Endodermal cell (in vitro differentiated cells): Measurements from ENCODE around the gene CNIH4. TPM values are rescaled to one million over a fixed set of nuclear protein-coding genes. Genes with fewer than 3 reads are reported as not detected.
"Not testable (repeated sequence)": the region's sequence is repeated elsewhere in the genome, so short reads cannot be mapped to it uniquely, and the experiment has no call there.

Experiments used
- DNase-seq: peaks from one replicate; pipeline ENCODE4 v3.0.0-alpha.2; 2017
- H3K27ac ChIP-seq: 2 replicates; pipeline ENCODE4 v1.5.1; 2013; ENCODE audit warnings: mild to moderate bottlenecking, low read depth, low read length, moderate library complexity
- H3K27me3 ChIP-seq: 2 replicates; pipeline ENCODE4 v1.6.1; 2013; ENCODE audit warnings: mild to moderate bottlenecking, low read length, moderate library complexity; ENCODE audit not compliant: insufficient read depth, control insufficient read depth, poor library complexity, severe bottlenecking
- H3K36me3 ChIP-seq: 2 replicates; pipeline ENCODE4 v1.7.0; 2013; ENCODE audit warnings: mild to moderate bottlenecking, low read length, moderate library complexity; ENCODE audit not compliant: control insufficient read depth, insufficient read depth
- H3K4me1 ChIP-seq: one replicate; pipeline ENCODE4 v1.7.0; 2013; ENCODE audit warnings: low read length; ENCODE audit not compliant: control insufficient read depth, insufficient read depth
- H3K4me3 ChIP-seq: 2 replicates; pipeline ENCODE4 v1.5.1; 2013; ENCODE audit warnings: mild to moderate bottlenecking, low read length, moderate library complexity
- H3K9ac ChIP-seq: 2 replicates; pipeline ENCODE4 v1.6.1; 2013; ENCODE audit warnings: mild to moderate bottlenecking, low read length, moderate library complexity; ENCODE audit not compliant: poor library complexity, severe bottlenecking; ENCODE audit errors: extremely low read depth
- H3K9me3 ChIP-seq: 2 replicates; pipeline ENCODE4 v1.6.1; 2013; ENCODE audit warnings: mild to moderate bottlenecking, low read length, moderate library complexity; ENCODE audit not compliant: control insufficient read depth
- H3K27ac Mint-ChIP-seq: 2 replicates; pipeline ENCODE4 v1.8.0; 2020; ENCODE audit warnings: mixed read lengths
- H3K27me3 Mint-ChIP-seq: 2 replicates; pipeline ENCODE4 v1.8.0; 2021; ENCODE audit warnings: mild to moderate bottlenecking, mixed read lengths; ENCODE audit not compliant: insufficient read depth
- H3K36me3 Mint-ChIP-seq: 2 replicates; pipeline ENCODE4 v1.8.0; 2020; ENCODE audit warnings: low read depth, mixed read lengths
- H3K4me1 Mint-ChIP-seq: 2 replicates; pipeline ENCODE4 v1.8.0; 2020; ENCODE audit warnings: mixed read lengths
- H3K4me3 Mint-ChIP-seq: 2 replicates; pipeline ENCODE4 v1.8.0; 2020; ENCODE audit warnings: mild to moderate bottlenecking, moderate library complexity, mixed read lengths
- H3K9me3 Mint-ChIP-seq: 2 replicates; pipeline ENCODE4 v1.8.0; 2020; ENCODE audit warnings: mild to moderate bottlenecking, mixed read lengths
- WGBS, 2 experiments: methylation state at CpG; one replicate each; pipeline versions ENCODE4 v1.1.5 to v1.1.7; 2013; ENCODE audit warnings: missing lambda C conversion rate in 2 of 2, mixed read lengths in 1 of 2; ENCODE audit not compliant: insufficient coverage in 1 of 2, insufficient read length in 1 of 2; 5-methylcytosine and 5-hydroxymethylcytosine counted together
- total RNA-seq, 2 donors: library from RNA; stranded (reverse); fragmentation: NEBNext Ultra II Directional in 1 of 2; extraction: Animal tissue kit (Norgen Biotek cat#: 25700) in 1 of 2; gene quantifications; 2 replicates in 1 of 2; 3 replicates in 1 of 2; pipeline ENCODE4 v1.2.1, GENCODE V29; 2021
- TF ChIP-seq, protein P1 (sequence below): fragments of 200-600 bp; sonication (generic); conservative IDR thresholded peaks from 2 replicates; pipeline ENCODE4 v1.5.0; 2021; ENCODE audit warnings: antibody characterized with exemption, mild to moderate bottlenecking

Gene CNIH4
- total RNA-seq, 2 donors from 2014 or later = 63.7 to 67.8 TPM

DNA sequence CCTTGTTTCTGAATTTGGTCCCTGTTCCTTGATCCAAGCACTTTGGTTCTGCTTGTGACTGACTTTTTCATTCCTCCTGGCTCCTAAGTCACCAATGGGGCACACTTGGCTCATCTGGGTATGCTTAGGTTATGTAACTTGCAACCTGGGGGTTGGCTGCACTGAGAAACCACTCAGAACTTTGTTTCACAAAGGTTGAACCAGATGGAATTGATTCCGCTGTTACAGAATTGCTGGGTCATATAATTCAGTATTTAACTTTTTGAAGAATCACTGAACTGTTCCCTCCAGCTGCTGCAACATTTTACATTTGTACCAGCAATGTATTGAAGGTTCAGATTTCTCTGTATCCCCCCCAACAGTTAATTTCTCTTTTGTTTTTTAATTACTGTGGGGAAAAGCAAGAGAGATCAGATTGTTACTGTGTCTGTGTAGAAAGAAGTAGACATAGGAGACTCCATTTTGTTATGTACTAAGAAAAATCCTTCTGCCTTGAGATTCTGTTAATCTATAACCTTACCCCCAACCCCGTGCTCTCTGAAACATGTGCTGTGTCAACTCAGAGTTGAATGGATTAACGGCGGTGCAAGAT, 17.1 kb upstream of the CNIH4 start:
- H3K27ac ChIP-seq = no peak overlapping the region
- no peaks in the 10 kb centered on the region for H3K36me3 ChIP-seq
- Mint-ChIP-seq H3K9me3 (peaks cover 32% of the 10 kb centered on the region), H3K36me3 (peaks cover 1% of the 10 kb centered on the region), H3K27ac (peak overlapping the region; percentile 87), H3K4me3 (no peak overlapping the region), H3K4me1 (peaks cover 5% of the 10 kb centered on the region), H3K27me3 (peaks cover 3% of the 10 kb centered on the region)
- TF ChIP-seq, protein P1, sequence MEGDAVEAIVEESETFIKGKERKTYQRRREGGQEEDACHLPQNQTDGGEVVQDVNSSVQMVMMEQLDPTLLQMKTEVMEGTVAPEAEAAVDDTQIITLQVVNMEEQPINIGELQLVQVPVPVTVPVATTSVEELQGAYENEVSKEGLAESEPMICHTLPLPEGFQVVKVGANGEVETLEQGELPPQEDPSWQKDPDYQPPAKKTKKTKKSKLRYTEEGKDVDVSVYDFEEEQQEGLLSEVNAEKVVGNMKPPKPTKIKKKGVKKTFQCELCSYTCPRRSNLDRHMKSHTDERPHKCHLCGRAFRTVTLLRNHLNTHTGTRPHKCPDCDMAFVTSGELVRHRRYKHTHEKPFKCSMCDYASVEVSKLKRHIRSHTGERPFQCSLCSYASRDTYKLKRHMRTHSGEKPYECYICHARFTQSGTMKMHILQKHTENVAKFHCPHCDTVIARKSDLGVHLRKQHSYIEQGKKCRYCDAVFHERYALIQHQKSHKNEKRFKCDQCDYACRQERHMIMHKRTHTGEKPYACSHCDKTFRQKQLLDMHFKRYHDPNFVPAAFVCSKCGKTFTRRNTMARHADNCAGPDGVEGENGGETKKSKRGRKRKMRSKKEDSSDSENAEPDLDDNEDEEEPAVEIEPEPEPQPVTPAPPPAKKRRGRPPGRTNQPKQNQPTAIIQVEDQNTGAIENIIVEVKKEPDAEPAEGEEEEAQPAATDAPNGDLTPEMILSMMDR = no peak
- H3K9ac ChIP-seq = no peak overlapping the region
- no peaks in the 10 kb centered on the region for H3K27me3 ChIP-seq
- peak overlapping the region; percentile 25 for H3K4me3 ChIP-seq
- H3K9me3 ChIP-seq = peaks cover 27% of the 10 kb centered on the region
- peaks cover 8% of the 10 kb centered on the region for H3K4me1 ChIP-seq
- 91% methylated on average over 1 of the region's 4 CpGs; no CpG with 5 or more reads in 1 of the 2 experiments for WGBS, 2 experiments
- DNase-seq = no peak

DNA sequence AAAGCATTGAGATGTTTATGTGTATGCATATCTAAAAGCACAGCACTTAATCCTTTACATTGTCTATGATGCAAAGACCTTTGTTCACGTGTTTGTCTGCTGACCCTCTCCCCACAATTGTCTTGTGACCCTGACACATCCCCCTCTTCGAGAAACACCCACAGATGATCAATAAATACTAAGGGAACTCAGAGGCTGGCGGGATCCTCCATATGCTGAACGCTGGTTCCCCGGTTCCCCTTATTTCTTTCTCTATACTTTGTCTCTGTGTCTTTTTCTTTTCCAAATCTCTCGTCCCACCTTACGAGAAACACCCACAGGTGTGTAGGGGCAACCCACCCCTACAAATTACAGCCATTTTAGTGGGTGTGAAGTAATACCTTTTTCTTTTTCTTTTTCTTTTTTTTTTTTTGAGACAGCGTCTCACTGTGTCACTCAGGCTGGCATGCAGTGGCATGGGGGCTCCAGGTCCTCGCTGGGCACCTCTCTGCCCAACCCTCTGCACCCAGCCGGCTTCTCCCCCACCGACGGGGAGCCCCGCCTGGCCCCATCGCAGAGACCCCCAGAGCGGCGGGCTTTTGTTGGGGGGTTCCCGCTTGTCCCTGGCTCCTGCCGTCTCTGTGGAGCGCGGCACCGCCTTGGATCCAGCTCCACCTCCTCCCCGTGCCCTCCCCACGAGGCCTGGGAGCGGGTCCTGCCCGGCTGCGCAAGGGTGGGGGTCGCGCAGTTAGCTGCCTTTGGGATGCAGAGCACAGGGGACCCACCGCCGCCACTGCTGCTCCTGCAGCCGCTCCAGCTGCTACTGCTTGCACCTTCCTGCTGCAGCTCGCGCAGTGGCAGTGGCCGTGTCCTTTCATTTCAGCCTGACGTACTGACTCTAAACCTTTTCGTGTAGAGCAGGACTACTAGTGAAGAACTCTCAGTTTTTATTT, 16.0 kb upstream of the CNIH4 start:
- peaks cover 36% of the 10 kb centered on the region for H3K9me3 Mint-ChIP-seq
- DNase-seq = peak; percentile 80
- peaks cover 28% of the 10 kb centered on the region for H3K9me3 ChIP-seq
- H3K9ac ChIP-seq = peak overlapping the region; percentile 11
- H3K27ac Mint-ChIP-seq = peak overlapping the region; percentile 84
- WGBS, 2 experiments = 21 to 24% methylated on average over 9 to 29 of the region's 36 CpGs
- H3K4me1 Mint-ChIP-seq, H3K27me3 ChIP-seq, H3K27me3 Mint-ChIP-seq, H3K36me3 ChIP-seq, H3K36me3 Mint-ChIP-seq, H3K4me1 ChIP-seq: not testable (repeated sequence)
- peak overlapping the region; percentile 48 for H3K4me3 Mint-ChIP-seq
- H3K27ac ChIP-seq = peak overlapping the region; percentile 38
- peak overlapping the region; percentile 64 for H3K4me3 ChIP-seq

DNA sequence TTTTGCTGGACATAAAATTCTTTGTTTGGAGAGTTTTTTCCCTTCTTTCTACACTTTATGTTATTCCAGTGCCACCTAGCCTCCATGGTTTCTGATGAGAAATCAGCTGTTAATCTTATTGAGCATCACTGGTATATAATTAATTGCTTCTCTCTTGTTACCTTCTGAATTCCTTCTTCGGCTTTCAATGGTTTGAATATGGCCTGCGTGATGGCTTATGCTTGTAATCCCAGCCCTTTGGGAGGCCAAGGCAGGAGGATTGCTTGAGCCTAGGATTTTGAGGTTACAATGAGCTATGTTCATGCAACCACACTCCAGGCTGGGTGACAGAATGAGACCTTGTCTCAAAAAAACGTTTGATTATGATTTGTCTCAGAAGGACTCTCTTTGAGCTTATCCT, 13.0 kb upstream of the CNIH4 start:
- DNase-seq = no peak
- peaks cover 36% of the 10 kb centered on the region for H3K9me3 Mint-ChIP-seq
- Histone ChIP-seq H3K27me3 (no peaks in the 10 kb centered on the region), H3K27ac (no peak overlapping the region), H3K4me3 (peak overlapping the region; percentile 17), H3K4me1 (peaks cover 8% of the 10 kb centered on the region), H3K9me3 (peaks cover 28% of the 10 kb centered on the region), H3K9ac (no peak overlapping the region), H3K36me3 (no peaks in the 10 kb centered on the region)
- H3K27me3 Mint-ChIP-seq = peaks cover 3% of the 10 kb centered on the region
- H3K4me3 Mint-ChIP-seq = no peak overlapping the region
- H3K36me3 Mint-ChIP-seq = peaks cover 1% of the 10 kb centered on the region
- TF ChIP-seq, protein P1 = no peak
- H3K4me1 Mint-ChIP-seq = peaks cover 5% of the 10 kb centered on the region
- WGBS, 2 experiments = 38 to 46% methylated on average over 1 to 3 of the region's 3 CpGs
- H3K27ac Mint-ChIP-seq = no peak overlapping the region
